H9 (cell line): ENCODE data around the gene IQUB. TPM values are rescaled to one million over a fixed set of nuclear protein-coding genes. Genes with fewer than 3 reads are reported as not detected.

Source experiments
- DNase-seq: peaks from one replicate; pipeline ENCODE4 v3.0.0-alpha.2; 2017
- H2AFZ ChIP-seq: one replicate; pipeline ENCODE4 v1.6.1; 2013; ENCODE audit warnings: mild to moderate bottlenecking, low read length, control low read depth, moderate library complexity
- H2AK5ac ChIP-seq: 2 replicates; pipeline ENCODE4 v1.6.1; 2013; ENCODE audit warnings: low read length, control low read depth, mixed read lengths; ENCODE audit not compliant: insufficient read length
- H2BK120ac ChIP-seq: one replicate; pipeline ENCODE4 v1.6.1; 2013; ENCODE audit warnings: low read depth, mild to moderate bottlenecking, low read length, control low read depth, inconsistent platforms; ENCODE audit not compliant: poor library complexity, severe bottlenecking
- H2BK12ac ChIP-seq: 2 replicates; pipeline ENCODE4 v1.6.1; 2013; ENCODE audit warnings: low read length, control low read depth, mixed read lengths, low read depth; ENCODE audit not compliant: insufficient read length
- H2BK15ac ChIP-seq: 2 replicates; pipeline ENCODE4 v1.6.1; 2013; ENCODE audit warnings: low read depth, low read length, control low read depth
- H2BK20ac ChIP-seq: one replicate; pipeline ENCODE4 v1.6.1; 2013; ENCODE audit warnings: low read depth, mild to moderate bottlenecking, low read length, control low read depth, inconsistent platforms; ENCODE audit not compliant: poor library complexity, severe bottlenecking
- H2BK5ac ChIP-seq: 2 replicates; pipeline ENCODE4 v1.6.1; 2013; ENCODE audit warnings: low read length, control low read depth, mixed read lengths; ENCODE audit not compliant: insufficient read length
- H3K14ac ChIP-seq: 2 replicates; pipeline ENCODE4 v1.6.1; 2013; ENCODE audit warnings: low read length, control low read depth; ENCODE audit not compliant: insufficient read depth
- H3K18ac ChIP-seq: 2 replicates; pipeline ENCODE4 v1.6.1; 2013; ENCODE audit warnings: low read depth, mild to moderate bottlenecking, mixed read lengths, low read length, control low read depth; ENCODE audit not compliant: insufficient read length
- H3K23ac ChIP-seq: 2 replicates; pipeline ENCODE4 v1.6.1; 2013; ENCODE audit warnings: low read length, control low read depth, mixed read lengths, low read depth; ENCODE audit not compliant: insufficient read length
- H3K23me2 ChIP-seq: 2 replicates; pipeline ENCODE4 v1.6.1; 2013; ENCODE audit warnings: low read depth, mild to moderate bottlenecking, mixed read lengths, low read length, control low read depth; ENCODE audit not compliant: insufficient read length, poor library complexity, severe bottlenecking
- H3K27ac ChIP-seq: 2 replicates; pipeline ENCODE4 v1.5.1; 2013; ENCODE audit warnings: low read length, control low read depth, mixed read lengths, low read depth; ENCODE audit not compliant: insufficient read length
- H3K27me3 ChIP-seq: 2 replicates; pipeline ENCODE4 v1.6.1; 2013; ENCODE audit warnings: low read length, control low read depth, inconsistent platforms; ENCODE audit not compliant: insufficient read depth
- H3K4ac ChIP-seq: 2 replicates; pipeline ENCODE4 v1.6.1; 2013; ENCODE audit warnings: low read depth, mild to moderate bottlenecking, control low read depth, inconsistent platforms, low read length, moderate library complexity
- H3K4me1 ChIP-seq: 2 replicates; pipeline ENCODE4 v1.6.1; 2013; ENCODE audit warnings: low read length, control low read depth, inconsistent platforms; ENCODE audit not compliant: insufficient read depth
- H3K4me2 ChIP-seq: 2 replicates; pipeline ENCODE4 v1.6.1; 2013; ENCODE audit warnings: low read length, control low read depth, mixed read lengths; ENCODE audit not compliant: insufficient read length, insufficient read depth
- H3K56ac ChIP-seq: 2 replicates; pipeline ENCODE4 v1.6.1; 2013; ENCODE audit warnings: low read depth, mild to moderate bottlenecking, mixed read lengths, low read length, control low read depth; ENCODE audit not compliant: insufficient read length
- H3K79me1 ChIP-seq: 2 replicates; pipeline ENCODE4 v1.6.1; 2013; ENCODE audit warnings: low read depth, mild to moderate bottlenecking, moderate library complexity, low read length, control low read depth, inconsistent platforms; ENCODE audit not compliant: insufficient read depth, poor library complexity, severe bottlenecking
- H3K79me2 ChIP-seq: 2 replicates; pipeline ENCODE4 v1.6.1; 2013; ENCODE audit warnings: low read length, control low read depth, inconsistent platforms; ENCODE audit not compliant: insufficient read depth
- H3K9ac ChIP-seq: 2 replicates; pipeline ENCODE4 v1.6.1; 2013; ENCODE audit warnings: low read length, control low read depth, mixed read lengths; ENCODE audit not compliant: insufficient read length; ENCODE audit errors: extremely low read depth
- H3K9me3 ChIP-seq: one replicate; pipeline ENCODE4 v1.6.1; 2013; ENCODE audit warnings: low read depth, low read length, inconsistent platforms; ENCODE audit not compliant: control insufficient read depth
- H3T11ph ChIP-seq: one replicate; pipeline ENCODE4 v1.6.1; 2013; ENCODE audit warnings: mild to moderate bottlenecking, low read length, control low read depth, inconsistent platforms
- H4K20me1 ChIP-seq: one replicate; pipeline ENCODE4 v1.6.1; 2013; ENCODE audit not compliant: control insufficient read depth, insufficient read length, insufficient read depth
- H4K5ac ChIP-seq: 2 replicates; pipeline ENCODE4 v1.6.1; 2013; ENCODE audit warnings: low read depth, mild to moderate bottlenecking, mixed read lengths, low read length, control low read depth; ENCODE audit not compliant: insufficient read length
- H4K8ac ChIP-seq: replicated peaks from 2 replicates; pipeline ENCODE4 v1.6.1; 2013; ENCODE audit warnings: low read length, control low read depth, mixed read lengths, low read depth; ENCODE audit not compliant: insufficient read length
- H4K91ac ChIP-seq: 2 replicates; pipeline ENCODE4 v1.6.1; 2013; ENCODE audit warnings: low read depth, mild to moderate bottlenecking, moderate library complexity, mixed read lengths, low read length, control low read depth; ENCODE audit not compliant: insufficient read length
- H3K27ac Mint-ChIP-seq, 3 experiments: 2 replicates in 2 of 3; 3 replicates in 1 of 3; pipeline ENCODE4 v1.8.0; 2020 to 2021; ENCODE audit warnings: mixed read lengths in 3 of 3, mild to moderate bottlenecking in 1 of 3, moderate library complexity in 1 of 3
- H3K27me3 Mint-ChIP-seq: 2 replicates; pipeline ENCODE4 v1.8.0; 2021; ENCODE audit warnings: low read depth, mild to moderate bottlenecking, moderate library complexity, mixed read lengths
- H3K36me3 Mint-ChIP-seq, 3 experiments: 2 replicates in 2 of 3; 3 replicates in 1 of 3; pipeline ENCODE4 v1.8.0; 2020 to 2021; ENCODE audit warnings: low read depth in 3 of 3, mixed read lengths in 3 of 3; ENCODE audit not compliant: insufficient read depth in 1 of 3
- H3K4me1 Mint-ChIP-seq, 2 experiments: 2 replicates each; pipeline ENCODE4 v1.8.0; 2020; ENCODE audit warnings: mixed read lengths in 2 of 2
- H3K4me3 Mint-ChIP-seq, 2 experiments: 2 replicates in 1 of 2; 3 replicates in 1 of 2; pipeline ENCODE4 v1.8.0; 2020 to 2021; ENCODE audit warnings: mild to moderate bottlenecking in 2 of 2, mixed read lengths in 2 of 2, moderate library complexity in 1 of 2
- H3K9me3 Mint-ChIP-seq, 2 experiments: 2 replicates in 1 of 2; 3 replicates in 1 of 2; pipeline ENCODE4 v1.8.0; 2020; ENCODE audit warnings: mild to moderate bottlenecking in 2 of 2, mixed read lengths in 2 of 2, moderate library complexity in 1 of 2
- WGBS: extraction: QIAGEN DNeasy Blood & Tissue Kit; methylation state at CpG from one replicate; pipeline ENCODE4 v1.1.7; 2013; ENCODE audit warnings: missing lambda C conversion rate, low lambda C conversion rate, mixed read lengths; ENCODE audit not compliant: insufficient read length; ENCODE audit errors: extremely low coverage; 5-methylcytosine and 5-hydroxymethylcytosine counted together
- total RNA-seq: library from RNA; stranded (reverse); gene quantifications from 2 replicates; pipeline ENCODE4 v1.2.1, GENCODE V29; 2021
- TF ChIP-seq, protein P1 (sequence below): fragments of 200-600 bp; sonication (generic); conservative IDR thresholded peaks from 3 replicates; pipeline ENCODE4 v1.8.0; 2021; ENCODE audit warnings: antibody characterized with exemption, mild to moderate bottlenecking

The IQUB gene
- total RNA-seq, 1 experiment from 2014 or later = 0.28 TPM

DNA sequence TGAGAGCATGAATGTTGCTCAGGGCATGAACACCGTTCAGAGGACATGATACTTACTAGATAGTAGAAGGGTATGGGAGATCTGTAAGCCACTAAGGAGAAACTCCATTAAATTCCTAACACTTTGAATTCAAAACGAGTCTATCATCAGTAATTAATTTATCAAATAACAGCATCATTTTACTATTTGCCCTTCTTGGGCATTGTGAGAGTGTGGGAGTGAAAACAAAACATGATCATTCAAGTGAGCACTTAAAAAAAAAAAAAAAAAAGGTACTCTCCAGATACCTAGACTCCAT, 46.7 kb upstream of the IQUB start:
- no peak overlapping the region for H3K27ac ChIP-seq
- H3T11ph ChIP-seq = no peak overlapping the region
- H4K20me1 ChIP-seq = no peaks in the 10 kb centered on the region
- H3K14ac ChIP-seq = no peak overlapping the region
- H4K5ac ChIP-seq = no peak overlapping the region
- H3K18ac ChIP-seq = no peak overlapping the region
- no peak overlapping the region for H3K9ac ChIP-seq
- no peaks in the 10 kb centered on the region for H3K23me2 ChIP-seq
- no CpG with 5 or more reads among the region's 2 CpGs for WGBS
- no peak overlapping the region for H2BK20ac ChIP-seq
- no peak overlapping the region for H2BK12ac ChIP-seq
- no peak overlapping the region for H3K4me2 ChIP-seq
- peaks cover 4% of the 10 kb centered on the region; the same call in 1 of the 2 replicates for H3K4me1 ChIP-seq
- no peaks in the 10 kb centered on the region for H3K79me1 ChIP-seq
- no peak for DNase-seq
- Mint-ChIP-seq H3K4me3 (no peak overlapping the region), H3K27me3 (no peaks in the 10 kb centered on the region), H3K36me3 (no peaks in the 10 kb centered on the region), H3K4me1 (peaks cover 15 to 17% of the 10 kb centered on the region in 2 experiments), H3K27ac (peak overlapping the region in 2 of 3 experiments; percentile 25 to 91; a peak in 2 of 7 replicates), H3K9me3 (no peaks in the 10 kb centered on the region)
- no peak overlapping the region for H2BK15ac ChIP-seq
- peak overlapping the region; percentile 79 for H2AFZ ChIP-seq
- H3K23ac ChIP-seq = no peak overlapping the region
- H3K9me3 ChIP-seq = no peaks in the 10 kb centered on the region
- TF ChIP-seq, protein P1, sequence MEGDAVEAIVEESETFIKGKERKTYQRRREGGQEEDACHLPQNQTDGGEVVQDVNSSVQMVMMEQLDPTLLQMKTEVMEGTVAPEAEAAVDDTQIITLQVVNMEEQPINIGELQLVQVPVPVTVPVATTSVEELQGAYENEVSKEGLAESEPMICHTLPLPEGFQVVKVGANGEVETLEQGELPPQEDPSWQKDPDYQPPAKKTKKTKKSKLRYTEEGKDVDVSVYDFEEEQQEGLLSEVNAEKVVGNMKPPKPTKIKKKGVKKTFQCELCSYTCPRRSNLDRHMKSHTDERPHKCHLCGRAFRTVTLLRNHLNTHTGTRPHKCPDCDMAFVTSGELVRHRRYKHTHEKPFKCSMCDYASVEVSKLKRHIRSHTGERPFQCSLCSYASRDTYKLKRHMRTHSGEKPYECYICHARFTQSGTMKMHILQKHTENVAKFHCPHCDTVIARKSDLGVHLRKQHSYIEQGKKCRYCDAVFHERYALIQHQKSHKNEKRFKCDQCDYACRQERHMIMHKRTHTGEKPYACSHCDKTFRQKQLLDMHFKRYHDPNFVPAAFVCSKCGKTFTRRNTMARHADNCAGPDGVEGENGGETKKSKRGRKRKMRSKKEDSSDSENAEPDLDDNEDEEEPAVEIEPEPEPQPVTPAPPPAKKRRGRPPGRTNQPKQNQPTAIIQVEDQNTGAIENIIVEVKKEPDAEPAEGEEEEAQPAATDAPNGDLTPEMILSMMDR = no peak
- H3K79me2 ChIP-seq = no peaks in the 10 kb centered on the region
- H2BK120ac ChIP-seq = no peak overlapping the region
- H3K4ac ChIP-seq = no peak overlapping the region
- H3K56ac ChIP-seq = no peak overlapping the region
- no peak overlapping the region for H4K8ac ChIP-seq
- H3K27me3 ChIP-seq = no peaks in the 10 kb centered on the region
- no peak overlapping the region for H4K91ac ChIP-seq
- no peak overlapping the region for H2BK5ac ChIP-seq
- H2AK5ac ChIP-seq = no peak overlapping the region
